Psoas muscle (tissue), 8 donors: ENCODE measurements around the gene KPNA6. TPM values are rescaled to one million over a fixed set of nuclear protein-coding genes. Genes with fewer than 3 reads are reported as not detected.

ENCODE experiments used
- ATAC-seq, 4 donors: fragments of 200-7000 bp; cut with Tn5 transposase; one replicate each; pipeline ENCODE4 v1.9.1; 2020; ENCODE audit warnings: moderate library complexity in 3 of 4, mild to moderate bottlenecking in 2 of 4
- DNase-seq, 2 donors: peaks; one replicate each; pipeline ENCODE4 v3.0.0-alpha.2; 2020
- H3K27ac ChIP-seq: fragments of 200-600 bp; one replicate; pipeline ENCODE4 v1.8.0; 2022
- H3K27me3 ChIP-seq, 3 donors: fragments of 200-600 bp in 1 of 3; one replicate each; pipeline versions ENCODE4 v1.6.1 to v1.8.0; 2013 to 2022; ENCODE audit warnings: low read length in 2 of 3, mild to moderate bottlenecking in 2 of 3, moderate library complexity in 1 of 3; ENCODE audit not compliant: insufficient read depth in 3 of 3
- H3K36me3 ChIP-seq, 2 donors: fragments of 200-600 bp in 1 of 2; one replicate each; pipeline versions ENCODE4 v1.6.1 to v1.8.0; 2013 to 2022; ENCODE audit warnings: low read depth in 1 of 2, mild to moderate bottlenecking in 1 of 2, moderate library complexity in 1 of 2; ENCODE audit not compliant: insufficient read depth in 1 of 2
- H3K4me1 ChIP-seq: fragments of 200-600 bp; one replicate; pipeline ENCODE4 v1.8.0; 2022
- H3K4me3 ChIP-seq: fragments of 200-600 bp; one replicate; pipeline ENCODE4 v1.8.0; 2022; ENCODE audit warnings: mild to moderate bottlenecking
- H3K9me3 ChIP-seq: fragments of 200-600 bp; one replicate; pipeline ENCODE4 v1.8.0; 2022
- WGBS, 3 donors: extraction: QIAGEN DNeasy Blood & Tissue Kit; methylation state at CpG; one replicate each; pipeline versions ENCODE4 v1.1.6 to v1.1.7; 2013; 5-methylcytosine and 5-hydroxymethylcytosine counted together
- intact Hi-C, 2 donors: fragments of 100-400 bp; cut with DNase I; formaldehyde crosslinking; loops; one replicate each; pipeline versions ENCODE4 v1.11.0 to v1.14.2; 2022
- polyA plus RNA-seq, 3 donors: library from polyadenylated mRNA; stranded (reverse); fragments of 200-250 nt; gene quantifications; one replicate each; pipeline ENCODE4 v1.2.3, GENCODE V29; 2013
- total RNA-seq, 4 donors: library from RNA; stranded (reverse); fragmentation: NEBNext Ultra II Directional in 2 of 4; extraction: Animal tissue kit (Norgen Biotek cat#: 25700) in 2 of 4; gene quantifications; one replicate each; pipeline versions ENCODE4 v1.2.1 to v1.2.4, GENCODE V29; 2021 to 2023
- TF ChIP-seq, protein P1 (sequence below): fragments of 200-600 bp; IDR thresholded peaks from one replicate; pipeline ENCODE4 v1.8.0; 2022; ENCODE audit warnings: antibody characterized with exemption
- donor health status: healthy with polysubstance abuse.
- donor health status: DM: no; HTN: no; CAD: no; lungs with moderate emphysema.
- donor health status: Bipolar disorder and iron deficiency.
- donor health status: healthy.
- donor health status: DM: yes; HTN: yes; CAD: no.
- donor health status: DM: no; HTN: no; CAD: no.
- donor health status: DM: no; HTN: no; CAD: no.
- donor health status: DM: yes; HTN: yes; CAD: no.

Gene KPNA6
- total and polyA plus RNA-seq, 7 donors = 13.4 to 98.3 (median 67.4) TPM

GRCh38 chr1:32199717-32200072 lies 91.8 kb downstream of the KPNA6 start:
- peak overlapping the region; percentile 94 for H3K27ac ChIP-seq
- TF ChIP-seq, protein P1, sequence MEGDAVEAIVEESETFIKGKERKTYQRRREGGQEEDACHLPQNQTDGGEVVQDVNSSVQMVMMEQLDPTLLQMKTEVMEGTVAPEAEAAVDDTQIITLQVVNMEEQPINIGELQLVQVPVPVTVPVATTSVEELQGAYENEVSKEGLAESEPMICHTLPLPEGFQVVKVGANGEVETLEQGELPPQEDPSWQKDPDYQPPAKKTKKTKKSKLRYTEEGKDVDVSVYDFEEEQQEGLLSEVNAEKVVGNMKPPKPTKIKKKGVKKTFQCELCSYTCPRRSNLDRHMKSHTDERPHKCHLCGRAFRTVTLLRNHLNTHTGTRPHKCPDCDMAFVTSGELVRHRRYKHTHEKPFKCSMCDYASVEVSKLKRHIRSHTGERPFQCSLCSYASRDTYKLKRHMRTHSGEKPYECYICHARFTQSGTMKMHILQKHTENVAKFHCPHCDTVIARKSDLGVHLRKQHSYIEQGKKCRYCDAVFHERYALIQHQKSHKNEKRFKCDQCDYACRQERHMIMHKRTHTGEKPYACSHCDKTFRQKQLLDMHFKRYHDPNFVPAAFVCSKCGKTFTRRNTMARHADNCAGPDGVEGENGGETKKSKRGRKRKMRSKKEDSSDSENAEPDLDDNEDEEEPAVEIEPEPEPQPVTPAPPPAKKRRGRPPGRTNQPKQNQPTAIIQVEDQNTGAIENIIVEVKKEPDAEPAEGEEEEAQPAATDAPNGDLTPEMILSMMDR = no peak
- H3K4me3 ChIP-seq = peak overlapping the region; percentile 88
- DNase-seq = peak; percentile 82 to 92
- no peaks in the 10 kb centered on the region for H3K27me3 ChIP-seq
- H3K4me1 ChIP-seq = peaks cover 54% of the 10 kb centered on the region
- ATAC-seq = peak; percentile 78 to 83 (median 82)
- H3K36me3 ChIP-seq = peaks cover 11 to 44% of the 10 kb centered on the region in 2 donors
- intact Hi-C loops = loop anchor here in 1 of 2 donors (2.0 kb wide), 1 partner anchor 19 kb away; no protein-coding TSS in a partner anchor
- H3K9me3 ChIP-seq = no peaks in the 10 kb centered on the region
- 8 to 17% (median 15%) methylated on average over 6 of the region's 6 CpGs for WGBS, 3 donors

DNA sequence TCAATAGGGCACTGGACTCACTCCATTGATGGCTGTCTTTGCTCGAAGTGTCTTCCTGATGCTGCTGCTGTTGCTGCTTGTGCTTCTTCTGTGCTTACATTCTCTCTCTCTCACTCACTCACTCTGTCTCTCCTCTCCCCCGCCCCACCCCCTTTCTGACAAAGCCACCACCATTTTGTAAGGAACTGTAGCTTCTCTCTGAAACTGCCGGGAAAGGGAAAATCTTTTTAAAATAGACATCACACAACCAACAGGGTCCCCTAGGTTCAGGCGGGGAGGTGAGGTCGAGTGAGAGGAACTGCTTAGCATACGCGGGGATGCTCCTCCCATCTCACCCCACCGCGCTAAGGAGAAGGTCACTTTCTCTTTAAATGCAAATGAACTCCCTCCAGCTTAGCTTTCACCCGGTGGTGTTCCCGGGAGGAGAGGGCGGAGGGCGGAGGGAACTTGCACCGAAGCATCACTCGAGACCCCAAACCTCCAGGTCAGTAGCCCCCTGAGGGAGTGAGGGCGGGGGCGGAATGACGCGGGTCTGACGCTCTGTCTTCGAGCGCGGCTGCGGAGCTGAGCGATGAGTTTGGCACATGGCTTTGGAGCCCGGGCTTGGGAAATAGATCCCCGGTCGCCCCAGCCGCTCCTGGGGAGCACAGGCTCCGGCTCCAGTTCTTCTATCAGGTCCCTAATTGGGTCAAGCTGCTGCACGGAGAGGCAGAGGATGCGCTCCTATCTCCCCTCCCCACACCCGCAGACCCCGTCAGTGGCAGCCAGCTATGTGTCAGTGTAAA lies 92.6 kb downstream of the KPNA6 start, which contains the start of gene CCDC28B:
CCDC28B (plus strand) TSS at position 370 of the 785 bp plus-strand sequence. CDS start 1,341 bp downstream, outside the sequence.
- intact Hi-C loops = no loop called here
- no peaks in the 10 kb centered on the region for H3K27me3 ChIP-seq
- no peaks in the 10 kb centered on the region for H3K9me3 ChIP-seq
- 0 to 1% (median 0%) methylated on average over 34 of the region's 34 CpGs for WGBS, 3 donors
- H3K27ac ChIP-seq = peak within 1 kb of the TSS; percentile 94
- ATAC-seq (peak; percentile 49 to 73 (median 60)), DNase-seq (peak; percentile 77 to 84)
- peak within 1 kb of the TSS; percentile 88 for H3K4me3 ChIP-seq
- TF ChIP-seq, protein P1 = no peak
- H3K36me3 ChIP-seq = peaks cover 4 to 40% of the 10 kb centered on the region in 2 donors
- peaks cover 59% of the 10 kb centered on the region for H3K4me1 ChIP-seq

GRCh38 chr1:32201011-32201855 lies 93.4 kb downstream of the KPNA6 start:
- H3K27ac ChIP-seq = peak overlapping the region; percentile 94
- TF ChIP-seq, protein P1 = no peak
- peak; percentile 70 to 75 for DNase-seq
- 1% methylated on average over 23 to 26 of the region's 26 CpGs for WGBS, 3 donors
- H3K36me3 ChIP-seq = peaks cover 3 to 32% of the 10 kb centered on the region in 2 donors
- H3K9me3 ChIP-seq = no peaks in the 10 kb centered on the region
- ATAC-seq = peak in 3 of 4 donors; percentile 35 to 36 (median 36)
- intact Hi-C loops = no loop called here
- no peaks in the 10 kb centered on the region for H3K27me3 ChIP-seq
- peaks cover 61% of the 10 kb centered on the region for H3K4me1 ChIP-seq
- H3K4me3 ChIP-seq = peak overlapping the region; percentile 88

- peak overlapping the region; percentile 53 for H3K27ac ChIP-seq
- H3K4me3 ChIP-seq = peak overlapping the region; percentile 85
- no peaks in the 10 kb centered on the region for H3K27me3 ChIP-seq
- H3K36me3 ChIP-seq = peaks cover 0 to 10% of the 10 kb centered on the region in 2 donors
- 32 to 39% (median 35%) methylated on average over 26 of the region's 26 CpGs for WGBS, 3 donors
- ATAC-seq = no peak
- no peaks in the 10 kb centered on the region for H3K9me3 ChIP-seq
- peaks cover 25% of the 10 kb centered on the region for H3K4me1 ChIP-seq
- DNase-seq = no peak
- intact Hi-C loops = no loop called here
- TF ChIP-seq, protein P1 = no peak
Observed at GRCh38 chr1:32204943-32205361, 97.1 kb downstream of the KPNA6 start.
